T-helper 2 cell treated with Interferon-gamma antibody and Interleukin-4, amounts not matched to agents 5 μg/mL and 100 μg/mL, for 36 hours (primary cell): Measurements from ENCODE around the gene NAV2.

Experiments
- DNase-seq: peaks from one replicate; pipeline ENCODE4 v3.0.0; 2021; ENCODE audit warnings: low spot score
- H3K27ac Mint-ChIP-seq: one replicate; pipeline ENCODE4 v1.8.0; 2021; ENCODE audit warnings: mild to moderate bottlenecking, mixed read lengths
- H3K27me3 Mint-ChIP-seq: one replicate; pipeline ENCODE4 v1.8.0; 2021; ENCODE audit warnings: low read depth, mixed read lengths
- H3K36me3 Mint-ChIP-seq: one replicate; pipeline ENCODE4 v1.8.0; 2021; ENCODE audit warnings: low read depth, mixed read lengths
- H3K4me1 Mint-ChIP-seq: one replicate; pipeline ENCODE4 v1.8.0; 2021; ENCODE audit warnings: low read depth, mixed read lengths
- H3K4me3 Mint-ChIP-seq: one replicate; pipeline ENCODE4 v1.8.0; 2022; ENCODE audit warnings: mild to moderate bottlenecking, moderate library complexity, mixed read lengths
- H3K9me3 Mint-ChIP-seq: one replicate; pipeline ENCODE4 v1.8.0; 2021; ENCODE audit warnings: mixed read lengths

Gene NAV2

GRCh38 chr11:20033806-20034205 is 321.2 kb downstream of the NAV2 start:
- Mint-ChIP-seq H3K9me3 (no peaks in the 10 kb centered on the region), H3K27ac (no peak overlapping the region), H3K4me1 (no peaks in the 10 kb centered on the region), H3K4me3 (no peak overlapping the region), H3K27me3 (peaks cover 3% of the 10 kb centered on the region), H3K36me3 (no peaks in the 10 kb centered on the region)
- no peak for DNase-seq

- peaks cover 3% of the 10 kb centered on the region for H3K27me3 Mint-ChIP-seq
- no peak for DNase-seq
- no peak overlapping the region for H3K27ac Mint-ChIP-seq
- no peak overlapping the region for H3K4me3 Mint-ChIP-seq
- H3K36me3 Mint-ChIP-seq: no peaks in the 10 kb centered on the region
- H3K9me3 Mint-ChIP-seq: no peaks in the 10 kb centered on the region
- H3K4me1 Mint-ChIP-seq: no peaks in the 10 kb centered on the region
Measured at GRCh38 chr11:20034941-20035340, 322.3 kb downstream of the NAV2 start.

GRCh38 chr11:20035375-20035700 is 322.7 kb downstream of the NAV2 start:
- no peak overlapping the region for H3K4me3 Mint-ChIP-seq
- H3K4me1 Mint-ChIP-seq: no peaks in the 10 kb centered on the region
- no peak for DNase-seq
- no peaks in the 10 kb centered on the region for H3K36me3 Mint-ChIP-seq
- H3K27me3 Mint-ChIP-seq: peaks cover 3% of the 10 kb centered on the region
- no peaks in the 10 kb centered on the region for H3K9me3 Mint-ChIP-seq
- H3K27ac Mint-ChIP-seq: no peak overlapping the region

- Mint-ChIP-seq H3K36me3 (no peaks in the 10 kb centered on the region), H3K4me3 (no peak overlapping the region), H3K27ac (no peak overlapping the region), H3K9me3 (no peaks in the 10 kb centered on the region), H3K4me1 (no peaks in the 10 kb centered on the region), H3K27me3 (peaks cover 2% of the 10 kb centered on the region)
- no peak for DNase-seq
Measured at GRCh38 chr11:20035701-20036601, 323.3 kb downstream of the NAV2 start.

- Mint-ChIP-seq H3K27me3 (no peaks in the 10 kb centered on the region), H3K36me3 (no peaks in the 10 kb centered on the region), H3K4me3 (no peak overlapping the region), H3K4me1 (no peaks in the 10 kb centered on the region), H3K27ac (no peak overlapping the region), H3K9me3 (no peaks in the 10 kb centered on the region)
- no peak for DNase-seq
Measured at GRCh38 chr11:20036626-20037335, 324.1 kb downstream of the NAV2 start.

- no peaks in the 10 kb centered on the region for H3K4me1 Mint-ChIP-seq
- no peak for DNase-seq
- no peaks in the 10 kb centered on the region for H3K36me3 Mint-ChIP-seq
- H3K27ac Mint-ChIP-seq: no peak overlapping the region
- H3K9me3 Mint-ChIP-seq: no peaks in the 10 kb centered on the region
- no peak overlapping the region for H3K4me3 Mint-ChIP-seq
- no peaks in the 10 kb centered on the region for H3K27me3 Mint-ChIP-seq
Measured at GRCh38 chr11:20037396-20038153, 324.9 kb downstream of the NAV2 start.

GRCh38 chr11:20038412-20038811 is 325.8 kb downstream of the NAV2 start:
- H3K27ac Mint-ChIP-seq: no peak overlapping the region
- H3K36me3 Mint-ChIP-seq: no peaks in the 10 kb centered on the region
- no peaks in the 10 kb centered on the region for H3K27me3 Mint-ChIP-seq
- DNase-seq: no peak
- H3K4me1 Mint-ChIP-seq: no peaks in the 10 kb centered on the region
- H3K9me3 Mint-ChIP-seq: no peaks in the 10 kb centered on the region
- no peak overlapping the region for H3K4me3 Mint-ChIP-seq

- Mint-ChIP-seq H3K27ac (no peak overlapping the region), H3K36me3 (no peaks in the 10 kb centered on the region), H3K4me3 (no peak overlapping the region), H3K9me3 (no peaks in the 10 kb centered on the region), H3K27me3 (no peaks in the 10 kb centered on the region), H3K4me1 (no peaks in the 10 kb centered on the region)
- no peak for DNase-seq
Measured at GRCh38 chr11:20038972-20039371, 326.3 kb downstream of the NAV2 start.

- Mint-ChIP-seq H3K4me3 (no peak overlapping the region), H3K27ac (no peak overlapping the region), H3K9me3 (no peaks in the 10 kb centered on the region)
Measured at GRCh38 chr11:20041499-20041898, 328.9 kb downstream of the NAV2 start.

GRCh38 chr11:20042045-20042639 is 329.5 kb downstream of the NAV2 start:
- Mint-ChIP-seq H3K4me3 (no peak overlapping the region), H3K27me3 (no peaks in the 10 kb centered on the region), H3K9me3 (no peaks in the 10 kb centered on the region), H3K27ac (no peak overlapping the region), H3K36me3 (no peaks in the 10 kb centered on the region), H3K4me1 (no peaks in the 10 kb centered on the region)
- no peak for DNase-seq

More at GRCh38 chr11:20041499-20041898, 328.9 kb downstream of the NAV2 start:
- H3K27me3 Mint-ChIP-seq: no peaks in the 10 kb centered on the region
- DNase-seq: no peak
- H3K4me1 Mint-ChIP-seq: no peaks in the 10 kb centered on the region
- H3K36me3 Mint-ChIP-seq: no peaks in the 10 kb centered on the region

- no peak for DNase-seq
- Mint-ChIP-seq H3K4me3 (no peak overlapping the region), H3K9me3 (no peaks in the 10 kb centered on the region), H3K36me3 (no peaks in the 10 kb centered on the region), H3K27me3 (no peaks in the 10 kb centered on the region), H3K4me1 (no peaks in the 10 kb centered on the region), H3K27ac (no peak overlapping the region)
Measured at GRCh38 chr11:20042811-20043341, 330.2 kb downstream of the NAV2 start.

- Mint-ChIP-seq H3K9me3 (no peaks in the 10 kb centered on the region), H3K27me3 (no peaks in the 10 kb centered on the region), H3K4me1 (no peaks in the 10 kb centered on the region), H3K36me3 (no peaks in the 10 kb centered on the region), H3K4me3 (no peak overlapping the region), H3K27ac (no peak overlapping the region)
- no peak for DNase-seq
Measured at GRCh38 chr11:20043992-20044391, 331.4 kb downstream of the NAV2 start.

- Mint-ChIP-seq H3K36me3 (no peaks in the 10 kb centered on the region), H3K27me3 (no peaks in the 10 kb centered on the region), H3K4me1 (no peaks in the 10 kb centered on the region), H3K4me3 (no peak overlapping the region), H3K9me3 (no peaks in the 10 kb centered on the region), H3K27ac (no peak overlapping the region)
- DNase-seq: no peak
Measured at GRCh38 chr11:20045098-20045688, 332.6 kb downstream of the NAV2 start.
